Measurements from ENCODE around the gene SMC1A. TPM values are rescaled to one million over a fixed set of nuclear protein-coding genes. Genes with fewer than 3 reads are reported as not detected.

Gene SMC1A
- total and polyA plus RNA-seq, 12 donors, result 7.6 to 51.6 (median 38.7) TPM

DNA sequence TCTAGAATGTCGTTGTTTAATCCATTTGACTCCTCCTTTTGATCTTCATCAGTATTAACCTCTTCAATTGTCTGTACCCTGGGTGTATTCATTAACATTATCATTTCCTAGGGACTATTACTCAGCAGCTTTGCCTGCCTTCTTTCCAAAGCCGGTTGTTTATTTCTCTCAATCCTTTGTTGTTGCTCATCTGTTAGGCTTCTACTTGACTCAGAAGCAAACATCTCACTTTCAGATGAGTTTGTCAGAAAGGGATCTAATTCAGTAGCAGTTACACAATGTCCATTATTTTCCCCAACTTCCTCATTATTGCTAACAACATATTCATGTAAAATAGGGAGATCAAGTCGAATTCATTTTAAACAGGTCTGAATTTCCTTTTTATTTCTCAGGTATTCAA is 33.8 kb upstream of the SMC1A start:
- no peaks in the 10 kb centered on the region for H3K36me3 ChIP-seq (replicated peaks in 1 of 2)
- H3K9me3 ChIP-seq (replicated peaks in 1 of 3), result no peaks in the 10 kb centered on the region
- no peak overlapping the region for H3K4me3 ChIP-seq
- H3K27me3 ChIP-seq, result peaks cover 4% of the 10 kb centered on the region
- no peaks in the 10 kb centered on the region for H3K4me1 ChIP-seq (replicated peaks in 1 of 2)
- intact Hi-C loops (cut with DNase I), result no loop called here
- DNase-seq, result no peak
- WGBS, 4 donors, result 50 to 65% (median 59%) methylated on average over 3 of the region's 3 CpGs
- TF ChIP-seq, protein P1, sequence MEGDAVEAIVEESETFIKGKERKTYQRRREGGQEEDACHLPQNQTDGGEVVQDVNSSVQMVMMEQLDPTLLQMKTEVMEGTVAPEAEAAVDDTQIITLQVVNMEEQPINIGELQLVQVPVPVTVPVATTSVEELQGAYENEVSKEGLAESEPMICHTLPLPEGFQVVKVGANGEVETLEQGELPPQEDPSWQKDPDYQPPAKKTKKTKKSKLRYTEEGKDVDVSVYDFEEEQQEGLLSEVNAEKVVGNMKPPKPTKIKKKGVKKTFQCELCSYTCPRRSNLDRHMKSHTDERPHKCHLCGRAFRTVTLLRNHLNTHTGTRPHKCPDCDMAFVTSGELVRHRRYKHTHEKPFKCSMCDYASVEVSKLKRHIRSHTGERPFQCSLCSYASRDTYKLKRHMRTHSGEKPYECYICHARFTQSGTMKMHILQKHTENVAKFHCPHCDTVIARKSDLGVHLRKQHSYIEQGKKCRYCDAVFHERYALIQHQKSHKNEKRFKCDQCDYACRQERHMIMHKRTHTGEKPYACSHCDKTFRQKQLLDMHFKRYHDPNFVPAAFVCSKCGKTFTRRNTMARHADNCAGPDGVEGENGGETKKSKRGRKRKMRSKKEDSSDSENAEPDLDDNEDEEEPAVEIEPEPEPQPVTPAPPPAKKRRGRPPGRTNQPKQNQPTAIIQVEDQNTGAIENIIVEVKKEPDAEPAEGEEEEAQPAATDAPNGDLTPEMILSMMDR (IDR thresholded peaks at IDR 0.05), result no peak
- no peak for TF ChIP-seq POLR2A (IDR thresholded peaks at IDR 0.05)
- no peak overlapping the region for H3K27ac ChIP-seq

DNA sequence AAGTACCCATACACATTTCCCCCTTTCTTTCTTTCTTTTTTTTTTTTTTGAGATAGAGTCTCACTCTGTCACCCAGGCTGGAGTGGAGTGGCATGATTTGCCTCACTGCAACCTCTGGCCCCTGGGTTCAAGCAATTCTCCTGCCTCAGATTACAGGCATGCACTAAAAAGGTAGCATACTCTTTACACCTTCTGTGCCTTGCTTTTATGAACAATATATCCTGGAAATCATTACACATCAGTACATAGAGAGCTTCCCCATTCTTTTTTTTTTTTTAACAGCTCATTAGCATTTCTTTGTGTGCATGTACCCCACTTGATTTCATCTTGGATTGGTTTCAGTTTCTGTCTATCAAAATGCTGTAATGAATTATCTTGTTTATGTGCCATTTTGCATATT is 30.4 kb upstream of the SMC1A start:
- Histone ChIP-seq H3K9me3 (replicated peaks in 1 of 3) (no peaks in the 10 kb centered on the region), H3K27me3 (peaks cover 7% of the 10 kb centered on the region), H3K36me3 (replicated peaks in 1 of 2) (no peaks in the 10 kb centered on the region), H3K4me3 (no peak overlapping the region), H3K27ac (no peak overlapping the region), H3K4me1 (replicated peaks in 1 of 2) (no peaks in the 10 kb centered on the region)
- intact Hi-C loops (cut with DNase I), result no loop called here
- DNase-seq, result no peak
- TF ChIP-seq, protein P1 (IDR thresholded peaks at IDR 0.05), result no peak
- no peak for TF ChIP-seq POLR2A (IDR thresholded peaks at IDR 0.05)

DNA sequence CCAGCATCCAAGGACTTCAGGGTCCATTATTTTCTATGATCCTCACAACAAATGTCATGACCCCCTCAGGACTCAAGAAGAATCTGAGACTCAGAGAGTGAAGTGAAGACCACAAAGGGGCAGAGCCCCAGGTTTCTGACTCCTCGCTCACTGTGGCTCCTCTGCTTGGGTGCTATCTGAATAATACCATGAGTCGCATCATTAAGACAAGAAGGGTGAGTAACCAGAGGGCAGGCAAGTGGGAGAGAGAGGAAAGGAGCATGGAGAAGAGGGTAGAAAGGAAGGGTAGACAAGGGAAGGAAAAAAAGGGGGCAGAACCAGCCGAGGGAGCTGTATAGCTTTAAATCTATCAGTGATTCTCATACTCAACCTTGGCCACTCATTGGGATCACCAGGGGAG is 27.2 kb upstream of the SMC1A start:
- no peak overlapping the region for H3K27ac ChIP-seq
- no peaks in the 10 kb centered on the region for H3K36me3 ChIP-seq (replicated peaks in 1 of 2)
- H3K9me3 ChIP-seq (replicated peaks in 1 of 3), result no peaks in the 10 kb centered on the region
- H3K4me3 ChIP-seq, result no peak overlapping the region
- TF ChIP-seq POLR2A (IDR thresholded peaks at IDR 0.05), result no peak
- TF ChIP-seq, protein P1 (IDR thresholded peaks at IDR 0.05), result no peak
- H3K27me3 ChIP-seq, result peaks cover 6% of the 10 kb centered on the region
- no peaks in the 10 kb centered on the region for H3K4me1 ChIP-seq (replicated peaks in 1 of 2)
- no peak for DNase-seq
- intact Hi-C loops (cut with DNase I), result loop anchor here in 1 of 2 donors (10.0 kb wide), 1 partner anchor 125 kb away; no protein-coding TSS in a partner anchor
- WGBS, 4 donors, result 73 to 87% (median 79%) methylated on average over 3 of the region's 3 CpGs

DNA sequence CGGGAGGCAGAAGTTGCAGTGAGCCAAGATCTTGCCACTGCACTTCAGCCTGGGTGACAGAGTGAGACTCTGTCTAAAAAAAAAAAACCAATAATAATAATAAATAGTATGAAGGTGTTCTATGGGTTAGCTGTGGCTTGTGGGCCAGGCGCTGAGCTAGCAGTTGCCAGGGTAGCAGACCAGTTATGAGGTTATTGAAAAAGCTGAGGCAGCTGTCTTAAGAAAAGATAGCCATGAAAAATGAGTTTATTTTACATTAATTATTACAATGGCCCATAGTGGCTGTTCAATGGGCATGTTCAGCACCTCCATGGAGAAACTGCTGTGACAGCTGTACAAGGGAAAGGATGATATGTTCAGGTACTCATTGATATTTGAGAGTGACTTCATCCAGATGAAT is 25.0 kb upstream of the SMC1A start:
- no peaks in the 10 kb centered on the region for H3K36me3 ChIP-seq (replicated peaks in 1 of 2)
- H3K27me3 ChIP-seq, result peaks cover 3% of the 10 kb centered on the region
- TF ChIP-seq, protein P1 (IDR thresholded peaks at IDR 0.05), result no peak
- TF ChIP-seq POLR2A (IDR thresholded peaks at IDR 0.05), result no peak
- H3K4me1 ChIP-seq (replicated peaks in 1 of 2), result no peaks in the 10 kb centered on the region
- no peak for DNase-seq
- no peak overlapping the region for H3K4me3 ChIP-seq
- intact Hi-C loops (cut with DNase I), result loop anchor here in 1 of 2 donors (10.0 kb wide), 1 partner anchor 123 kb away; no protein-coding TSS in a partner anchor
- no peaks in the 10 kb centered on the region for H3K9me3 ChIP-seq (replicated peaks in 1 of 3)
- WGBS, 4 donors, result 80 to 93% (median 84%) methylated on average over 2 of the region's 2 CpGs
- no peak overlapping the region for H3K27ac ChIP-seq
